Osteoblast (primary cell): ENCODE data around the gene KCNN3. TPM values are rescaled to one million over a fixed set of nuclear protein-coding genes. Genes with fewer than 3 reads are reported as not detected.

Experiments used
- DNase-seq: peaks from one replicate; pipeline ENCODE4 v3.0.0; 2011; ENCODE audit warnings: low spot score, mixed read lengths; ENCODE audit not compliant: insufficient read length; ENCODE audit errors: missing footprints
- H2AFZ ChIP-seq: 2 replicates; pipeline ENCODE4 v1.6.0; 2011; ENCODE audit warnings: mild to moderate bottlenecking, low read length
- H3K27ac ChIP-seq: 2 replicates; pipeline ENCODE4 v1.5.1; 2011; ENCODE audit warnings: mild to moderate bottlenecking, low read depth, low read length, moderate library complexity
- H3K27me3 ChIP-seq: 2 replicates; pipeline ENCODE4 v1.6.0; 2012; ENCODE audit warnings: mild to moderate bottlenecking, control low read depth, inconsistent platforms, low read length, moderate library complexity; ENCODE audit not compliant: insufficient read depth
- H3K36me3 ChIP-seq: 2 replicates; pipeline ENCODE4 v1.5.1; 2011; ENCODE audit warnings: mild to moderate bottlenecking, low read length, control low read depth, moderate library complexity; ENCODE audit not compliant: insufficient read depth
- H3K4me1 ChIP-seq: 2 replicates; pipeline ENCODE4 v1.5.1; 2011; ENCODE audit warnings: mild to moderate bottlenecking, low read length, control low read depth, moderate library complexity; ENCODE audit not compliant: insufficient read depth
- H3K4me2 ChIP-seq: 2 replicates; pipeline ENCODE4 v1.6.0; 2011; ENCODE audit warnings: mild to moderate bottlenecking, low read length; ENCODE audit not compliant: insufficient read depth
- H3K4me3 ChIP-seq: fragments of 200-600 bp; sonication (generic); 3 replicates; pipeline ENCODE4 v1.5.1; 2012; ENCODE audit warnings: mild to moderate bottlenecking, low read length, inconsistent platforms; ENCODE audit not compliant: insufficient read depth
- H3K79me2 ChIP-seq: 2 replicates; pipeline ENCODE4 v1.6.0; 2012; ENCODE audit warnings: mild to moderate bottlenecking, low read length, control low read depth, inconsistent platforms; ENCODE audit not compliant: insufficient read depth
- H3K9me3 ChIP-seq: 2 replicates; pipeline ENCODE4 v1.5.1; 2011; ENCODE audit warnings: low read depth, low read length, control low read depth
- H4K20me1 ChIP-seq: 2 replicates; pipeline ENCODE4 v1.6.0; 2012; ENCODE audit warnings: mild to moderate bottlenecking, low read length, control low read depth; ENCODE audit not compliant: insufficient read depth
- total RNA-seq: library from RNA; depleted of rRNA; stranded (reverse); fragments of >200 nt; gene quantifications from 2 replicates; pipeline ENCODE4 v1.2.3, GENCODE V29; 2012
- TF ChIP-seq, protein P1 (sequence below): IDR thresholded peaks from 2 replicates; pipeline ENCODE4 v1.5.1; 2011; ENCODE audit warnings: mild to moderate bottlenecking, low read depth, low read length, moderate library complexity; ENCODE audit errors: extremely low read depth

Gene KCNN3
- total RNA-seq, 1 donor = under 0.01 TPM

GRCh38 chr1:154860156-154860870 is 9.8 kb downstream of the KCNN3 start:
- no peak overlapping the region for H3K4me3 ChIP-seq
- no peaks in the 10 kb centered on the region for H3K36me3 ChIP-seq
- H2AFZ ChIP-seq = peak overlapping the region; percentile 35
- TF ChIP-seq, protein P1, sequence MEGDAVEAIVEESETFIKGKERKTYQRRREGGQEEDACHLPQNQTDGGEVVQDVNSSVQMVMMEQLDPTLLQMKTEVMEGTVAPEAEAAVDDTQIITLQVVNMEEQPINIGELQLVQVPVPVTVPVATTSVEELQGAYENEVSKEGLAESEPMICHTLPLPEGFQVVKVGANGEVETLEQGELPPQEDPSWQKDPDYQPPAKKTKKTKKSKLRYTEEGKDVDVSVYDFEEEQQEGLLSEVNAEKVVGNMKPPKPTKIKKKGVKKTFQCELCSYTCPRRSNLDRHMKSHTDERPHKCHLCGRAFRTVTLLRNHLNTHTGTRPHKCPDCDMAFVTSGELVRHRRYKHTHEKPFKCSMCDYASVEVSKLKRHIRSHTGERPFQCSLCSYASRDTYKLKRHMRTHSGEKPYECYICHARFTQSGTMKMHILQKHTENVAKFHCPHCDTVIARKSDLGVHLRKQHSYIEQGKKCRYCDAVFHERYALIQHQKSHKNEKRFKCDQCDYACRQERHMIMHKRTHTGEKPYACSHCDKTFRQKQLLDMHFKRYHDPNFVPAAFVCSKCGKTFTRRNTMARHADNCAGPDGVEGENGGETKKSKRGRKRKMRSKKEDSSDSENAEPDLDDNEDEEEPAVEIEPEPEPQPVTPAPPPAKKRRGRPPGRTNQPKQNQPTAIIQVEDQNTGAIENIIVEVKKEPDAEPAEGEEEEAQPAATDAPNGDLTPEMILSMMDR = no peak
- no peaks in the 10 kb centered on the region for H3K79me2 ChIP-seq
- no peak overlapping the region for H3K27ac ChIP-seq
- no peaks in the 10 kb centered on the region for H4K20me1 ChIP-seq
- H3K4me2 ChIP-seq = no peak overlapping the region
- H3K4me1 ChIP-seq = peaks cover 4% of the 10 kb centered on the region
- H3K9me3 ChIP-seq = no peaks in the 10 kb centered on the region
- H3K27me3 ChIP-seq = no peaks in the 10 kb centered on the region
- DNase-seq = no peak

- H3K4me2 ChIP-seq = no peak overlapping the region
- DNase-seq = no peak
- no peaks in the 10 kb centered on the region for H4K20me1 ChIP-seq
- H3K27me3 ChIP-seq = no peaks in the 10 kb centered on the region
- no peak overlapping the region for H3K4me3 ChIP-seq
- H3K36me3 ChIP-seq = no peaks in the 10 kb centered on the region
- H2AFZ ChIP-seq = peak overlapping the region; percentile 35
- no peak overlapping the region for H3K27ac ChIP-seq
- H3K4me1 ChIP-seq = peaks cover 4% of the 10 kb centered on the region
- TF ChIP-seq, protein P1 = no peak
- no peaks in the 10 kb centered on the region for H3K9me3 ChIP-seq
- no peaks in the 10 kb centered on the region for H3K79me2 ChIP-seq
Observed at GRCh38 chr1:154859786-154860155, 10.3 kb downstream of the KCNN3 start.

DNA sequence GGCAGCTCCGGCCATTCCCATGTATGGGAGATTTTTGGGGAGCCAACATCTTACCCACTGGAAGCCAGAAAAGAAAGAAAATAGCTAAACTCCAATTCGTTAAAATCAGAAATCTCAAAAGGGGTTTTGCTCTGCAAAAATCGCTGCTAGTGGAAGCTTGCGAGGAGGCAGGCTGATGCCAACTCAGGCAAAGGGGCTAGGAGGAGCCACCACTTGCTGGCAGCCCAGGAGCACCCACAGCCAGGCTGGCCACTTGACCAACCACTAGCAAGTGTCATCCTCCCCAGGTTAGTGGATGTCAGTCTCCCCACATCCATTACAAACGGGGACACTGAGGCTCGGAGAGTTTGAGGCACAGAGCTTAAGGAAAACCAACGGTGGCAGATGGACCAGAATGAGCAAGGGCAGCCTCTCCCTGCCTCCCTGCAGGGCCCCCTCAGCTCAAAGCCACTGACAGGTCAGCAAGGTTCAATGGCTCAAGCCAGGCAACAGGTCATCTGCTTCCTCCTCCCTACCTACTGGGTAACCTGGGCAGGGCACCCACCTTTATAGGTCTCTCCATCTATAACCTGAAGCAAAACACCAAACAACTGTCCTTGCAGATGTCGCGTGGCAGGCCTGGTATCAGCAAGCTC is 10.8 kb downstream of the KCNN3 start:
- Histone ChIP-seq H3K4me1 (peaks cover 4% of the 10 kb centered on the region), H3K27ac (no peak overlapping the region), H3K9me3 (no peaks in the 10 kb centered on the region), H3K4me2 (no peak overlapping the region), H3K79me2 (no peaks in the 10 kb centered on the region), H3K4me3 (no peak overlapping the region), H4K20me1 (no peaks in the 10 kb centered on the region), H2AFZ (no peak overlapping the region), H3K27me3 (no peaks in the 10 kb centered on the region), H3K36me3 (no peaks in the 10 kb centered on the region)
- TF ChIP-seq, protein P1 = no peak
- no peak for DNase-seq

GRCh38 chr1:154857441-154858215 is 12.5 kb downstream of the KCNN3 start:
- Histone ChIP-seq H3K4me3 (no peak overlapping the region), H3K4me2 (no peak overlapping the region), H4K20me1 (no peaks in the 10 kb centered on the region), H2AFZ (no peak overlapping the region), H3K27me3 (no peaks in the 10 kb centered on the region), H3K4me1 (peaks cover 4% of the 10 kb centered on the region), H3K36me3 (no peaks in the 10 kb centered on the region), H3K9me3 (no peaks in the 10 kb centered on the region), H3K27ac (no peak overlapping the region), H3K79me2 (no peaks in the 10 kb centered on the region)
- TF ChIP-seq, protein P1 = no peak
- DNase-seq = no peak
